HuH-7.5 (cell line): ENCODE data around the gene STX4.

Source experiments
- DNase-seq: peaks from one replicate; pipeline ENCODE4 v3.0.0; 2011; ENCODE audit warnings: low spot score

STX4 gene

GRCh38 chr16:31083556-31083955, 50.2 kb downstream of the STX4 start:
- no peak for DNase-seq

- no peak for DNase-seq
These were observed 50.6 kb downstream of the STX4 start for GRCh38 chr16:31083981-31084380.

- no peak for DNase-seq
These were observed 51.4 kb downstream of the STX4 start for GRCh38 chr16:31084584-31085302.

GRCh38 chr16:31085411-31085810, 52.1 kb downstream of the STX4 start:
- no peak for DNase-seq

- no peak for DNase-seq
These were observed 52.7 kb downstream of the STX4 start for GRCh38 chr16:31085873-31086628.

- no peak for DNase-seq
These were observed 53.2 kb downstream of the STX4 start for GRCh38 chr16:31086629-31086906.

- no peak for DNase-seq
These were observed 54.1 kb downstream of the STX4 start for GRCh38 chr16:31087481-31087880.

- no peak for DNase-seq
These were observed 54.6 kb downstream of the STX4 start for GRCh38 chr16:31087971-31088370.

- DNase-seq, result no peak
These were observed 55.3 kb downstream of the STX4 start, which contains the start of gene PRSS53 for GRCh38 chr16:31088459-31089183. Gene PRSS53 (minus strand): TSS chr16:31088943. CDS start chr16:31088809, 134 bp downstream.

GRCh38 chr16:31089199-31089598, 55.8 kb downstream of the STX4 start:
- DNase-seq, result no peak
